Suprapubic skin (tissue), 4 donors: ENCODE measurements around the gene NFATC2. TPM values are rescaled to one million over a fixed set of nuclear protein-coding genes. Genes with fewer than 3 reads are reported as not detected.

ENCODE experiments used
- DNase-seq, 2 donors: peaks; one replicate each; pipeline ENCODE4 v3.0.0-alpha.2; 2019; ENCODE audit warnings: low spot score in 2 of 2
- H3K27ac ChIP-seq: fragments of 200-600 bp; sonication (generic); one replicate; pipeline ENCODE4 v1.5.1; 2019
- H3K27me3 ChIP-seq: fragments of 200-600 bp; sonication (generic); one replicate; pipeline ENCODE4 v1.5.1; 2019
- H3K36me3 ChIP-seq: fragments of 200-600 bp; sonication (generic); one replicate; pipeline ENCODE4 v1.5.1; 2019
- H3K4me1 ChIP-seq: fragments of 200-600 bp; sonication (generic); one replicate; pipeline ENCODE4 v1.5.1; 2019
- H3K4me3 ChIP-seq: fragments of 200-600 bp; sonication (generic); one replicate; pipeline ENCODE4 v1.5.1; 2019; ENCODE audit warnings: mild to moderate bottlenecking
- H3K9me3 ChIP-seq: fragments of 200-600 bp; sonication (generic); one replicate; pipeline ENCODE4 v1.5.1; 2019
- EP300 ChIP-seq: sonication (generic); formaldehyde crosslinking; IDR thresholded peaks from one replicate; pipeline ENCODE4 v1.6.1; 2017; ENCODE audit warnings: antibody characterized with exemption
- POLR2A ChIP-seq, 2 donors: fragments of 450-650 bp; IDR thresholded peaks; one replicate each; pipeline ENCODE4 v1.6.1; 2017; ENCODE audit warnings: antibody characterized with exemption in 2 of 2, mild to moderate bottlenecking in 2 of 2, moderate library complexity in 2 of 2
- POLR2AphosphoS5 ChIP-seq, 3 donors: sonication (generic); formaldehyde crosslinking; IDR thresholded peaks; one replicate each; pipeline ENCODE4 v1.6.1; 2017; ENCODE audit warnings: antibody characterized with exemption in 3 of 3
- WGBS: methylation state at CpG from one replicate; pipeline ENCODE4 v1.1.5; 2018; 5-methylcytosine and 5-hydroxymethylcytosine counted together
- total RNA-seq, 4 donors: library from RNA; depleted of rRNA; stranded (reverse); fragments of >200 nt; gene quantifications; one replicate each; pipeline ENCODE4 v1.1.0, GENCODE V29; 2016
- TF ChIP-seq, protein P1 (sequence below), 2 donors: fragments of 200-600 bp in 1 of 2; fragments of 450-650 bp in 1 of 2; sonication (generic) in 1 of 2; IDR thresholded peaks; one replicate each; pipeline ENCODE4 v1.5.1; 2016 to 2019; ENCODE audit warnings: antibody characterized with exemption in 2 of 2, mild to moderate bottlenecking in 1 of 2, moderate library complexity in 1 of 2

Gene NFATC2
- total RNA-seq, 4 donors from 2014 or later, result 5.4 to 15.7 (median 8.4) TPM

DNA sequence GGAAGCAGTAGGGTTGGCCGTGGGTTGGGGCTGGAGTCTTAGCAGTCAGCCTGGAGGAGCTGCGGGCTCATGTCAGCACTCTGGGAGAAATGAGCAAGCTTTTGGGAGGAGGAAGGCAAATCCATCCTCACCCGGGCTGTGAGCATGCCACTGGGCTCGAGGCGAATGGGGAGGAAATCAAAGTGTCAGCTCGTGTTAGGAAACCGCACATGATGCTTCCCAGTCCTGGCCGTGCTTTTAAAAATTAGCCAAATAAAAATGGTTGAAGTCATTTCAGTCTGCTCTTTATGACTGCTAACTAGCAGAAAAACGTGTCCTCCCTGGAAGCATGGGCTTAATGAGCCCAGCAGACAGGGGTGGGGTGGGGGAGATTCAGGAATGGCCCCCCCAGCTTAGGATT, 98.1 kb downstream of the NFATC2 start:
- WGBS, result 81% methylated on average over 9 of the region's 9 CpGs
- DNase-seq, result no peak
- TF ChIP-seq EP300 (no peak), POLR2A (IDR thresholded peaks at IDR 0.05) (no peak), POLR2AphosphoS5 (IDR thresholded peaks at IDR 0.05) (no peak)
- TF ChIP-seq, protein P1, sequence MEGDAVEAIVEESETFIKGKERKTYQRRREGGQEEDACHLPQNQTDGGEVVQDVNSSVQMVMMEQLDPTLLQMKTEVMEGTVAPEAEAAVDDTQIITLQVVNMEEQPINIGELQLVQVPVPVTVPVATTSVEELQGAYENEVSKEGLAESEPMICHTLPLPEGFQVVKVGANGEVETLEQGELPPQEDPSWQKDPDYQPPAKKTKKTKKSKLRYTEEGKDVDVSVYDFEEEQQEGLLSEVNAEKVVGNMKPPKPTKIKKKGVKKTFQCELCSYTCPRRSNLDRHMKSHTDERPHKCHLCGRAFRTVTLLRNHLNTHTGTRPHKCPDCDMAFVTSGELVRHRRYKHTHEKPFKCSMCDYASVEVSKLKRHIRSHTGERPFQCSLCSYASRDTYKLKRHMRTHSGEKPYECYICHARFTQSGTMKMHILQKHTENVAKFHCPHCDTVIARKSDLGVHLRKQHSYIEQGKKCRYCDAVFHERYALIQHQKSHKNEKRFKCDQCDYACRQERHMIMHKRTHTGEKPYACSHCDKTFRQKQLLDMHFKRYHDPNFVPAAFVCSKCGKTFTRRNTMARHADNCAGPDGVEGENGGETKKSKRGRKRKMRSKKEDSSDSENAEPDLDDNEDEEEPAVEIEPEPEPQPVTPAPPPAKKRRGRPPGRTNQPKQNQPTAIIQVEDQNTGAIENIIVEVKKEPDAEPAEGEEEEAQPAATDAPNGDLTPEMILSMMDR (IDR thresholded peaks at IDR 0.05), result no peak
- Histone ChIP-seq H3K4me1 (peaks cover 40% of the 10 kb centered on the region), H3K4me3 (no peak overlapping the region), H3K27ac (no peak overlapping the region), H3K27me3 (no peaks in the 10 kb centered on the region), H3K9me3 (no peaks in the 10 kb centered on the region), H3K36me3 (no peaks in the 10 kb centered on the region)

GRCh38 chr20:51442602-51443001, 99.9 kb downstream of the NFATC2 start:
- TF ChIP-seq POLR2AphosphoS5 (IDR thresholded peaks at IDR 0.05) (no peak), POLR2A (IDR thresholded peaks at IDR 0.05) (no peak), EP300 (no peak)
- TF ChIP-seq, protein P1 (IDR thresholded peaks at IDR 0.05), result no peak

DNA sequence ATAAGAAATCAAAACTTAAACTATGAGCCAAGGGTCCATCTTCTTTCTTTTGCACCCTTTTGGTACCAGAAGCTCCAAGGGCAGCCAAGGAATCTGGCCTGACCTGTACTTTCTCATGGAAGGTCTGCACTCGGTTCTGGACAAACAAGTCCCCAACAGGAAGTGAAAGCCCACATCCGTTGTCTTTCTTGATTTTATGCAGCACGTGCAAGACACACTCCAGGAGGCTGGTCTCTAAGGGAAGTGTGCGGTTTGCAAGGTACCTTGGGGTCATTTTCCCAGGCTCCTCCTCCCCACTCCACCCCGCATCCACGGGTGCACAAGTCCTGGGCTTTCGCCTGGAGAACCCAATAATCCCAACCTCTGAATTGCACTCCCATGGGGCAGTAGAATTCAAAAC, 101.9 kb downstream of the NFATC2 start:
- H3K4me3 ChIP-seq, result no peak overlapping the region
- no peaks in the 10 kb centered on the region for H3K36me3 ChIP-seq
- no peak for DNase-seq
- no peaks in the 10 kb centered on the region for H3K9me3 ChIP-seq
- H3K27me3 ChIP-seq, result no peaks in the 10 kb centered on the region
- WGBS, result 75% methylated on average over 7 of the region's 7 CpGs
- H3K4me1 ChIP-seq, result peaks cover 5% of the 10 kb centered on the region
- TF ChIP-seq, protein P1 (IDR thresholded peaks at IDR 0.05), result no peak
- no peak for TF ChIP-seq POLR2AphosphoS5 (IDR thresholded peaks at IDR 0.05)
- TF ChIP-seq EP300, result no peak
- no peak for TF ChIP-seq POLR2A (IDR thresholded peaks at IDR 0.05)
- no peak overlapping the region for H3K27ac ChIP-seq

More at GRCh38 chr20:51442602-51443001, 99.9 kb downstream of the NFATC2 start:
- peaks cover 22% of the 10 kb centered on the region for H3K4me1 ChIP-seq
- no peak for DNase-seq
- no peaks in the 10 kb centered on the region for H3K36me3 ChIP-seq
- WGBS, result 85% methylated on average over 5 of the region's 6 CpGs
- no peak overlapping the region for H3K4me3 ChIP-seq
- no peaks in the 10 kb centered on the region for H3K27me3 ChIP-seq
- H3K27ac ChIP-seq, result no peak overlapping the region
- no peaks in the 10 kb centered on the region for H3K9me3 ChIP-seq

GRCh38 chr20:51439160-51439689, 103.3 kb downstream of the NFATC2 start:
- Histone ChIP-seq H3K9me3 (no peaks in the 10 kb centered on the region), H3K27me3 (no peaks in the 10 kb centered on the region), H3K4me1 (no peaks in the 10 kb centered on the region), H3K36me3 (peaks cover 8% of the 10 kb centered on the region), H3K4me3 (no peak overlapping the region), H3K27ac (no peak overlapping the region)
- no peak for DNase-seq
- TF ChIP-seq, protein P1 (IDR thresholded peaks at IDR 0.05), result no peak
- TF ChIP-seq EP300 (no peak), POLR2AphosphoS5 (IDR thresholded peaks at IDR 0.05) (no peak), POLR2A (IDR thresholded peaks at IDR 0.05) (no peak)
- 96% methylated on average over 9 of the region's 9 CpGs for WGBS

GRCh38 chr20:51438136-51438535, 104.4 kb downstream of the NFATC2 start:
- Histone ChIP-seq H3K36me3 (peaks cover 8% of the 10 kb centered on the region), H3K4me3 (no peak overlapping the region), H3K27ac (no peak overlapping the region), H3K9me3 (no peaks in the 10 kb centered on the region), H3K27me3 (no peaks in the 10 kb centered on the region), H3K4me1 (no peaks in the 10 kb centered on the region)
- TF ChIP-seq, protein P1 (IDR thresholded peaks at IDR 0.05), result no peak
- TF ChIP-seq POLR2A (IDR thresholded peaks at IDR 0.05) (no peak), EP300 (no peak), POLR2AphosphoS5 (IDR thresholded peaks at IDR 0.05) (no peak)
- WGBS, result 91% methylated on average over 2 of the region's 2 CpGs
- no peak for DNase-seq
